NCI-H1048 (cell line): ENCODE measurements around the gene AKAP6.
"Not testable (repeated sequence)": the region's sequence is repeated elsewhere in the genome, so short reads cannot be mapped to it uniquely, and the experiment has no call there.

ENCODE experiments used
- DNase-seq: peaks from one replicate; lab custom pipeline; 2025; lab: John Stamatoyannopoulos, UW

Gene AKAP6

DNA sequence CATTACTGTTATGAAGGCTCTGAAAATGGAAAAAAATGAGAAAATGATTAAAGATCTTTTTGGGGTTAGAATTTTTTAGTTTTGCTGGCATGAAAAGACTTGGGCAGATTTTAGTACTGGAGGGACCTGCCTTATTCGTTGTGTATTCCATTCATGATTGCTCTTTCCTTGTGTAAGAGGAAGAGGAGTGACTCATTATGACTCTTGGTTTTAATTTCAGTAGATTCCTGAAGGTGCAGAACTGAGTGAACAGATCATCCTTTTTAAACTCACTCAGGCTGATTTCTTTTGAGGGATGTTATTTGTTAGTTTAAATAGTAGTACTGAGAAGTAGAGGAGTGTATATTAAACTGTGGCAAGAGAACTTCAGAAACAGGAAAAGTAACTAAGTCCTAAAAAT, 41.6 kb downstream of the AKAP6 start:
- no peak for DNase-seq

DNA sequence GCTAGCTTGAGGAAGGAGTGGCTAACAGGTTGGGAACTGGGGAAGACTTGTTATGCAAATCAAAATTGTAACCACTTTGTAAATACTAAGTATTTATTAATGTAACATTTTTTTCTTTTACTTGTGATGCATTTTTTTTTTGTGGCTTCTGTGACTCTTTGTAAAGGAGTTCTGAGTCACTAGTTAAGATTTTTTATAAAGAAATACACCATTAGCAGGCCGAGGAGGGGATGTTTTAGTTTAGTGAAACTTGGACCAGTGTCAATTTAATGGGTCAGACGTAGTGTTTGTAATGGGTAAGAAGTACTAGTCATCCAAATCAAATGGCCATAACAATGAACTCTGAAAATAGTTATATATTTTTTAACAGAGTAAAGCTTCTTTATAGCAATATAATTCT, 43.1 kb downstream of the AKAP6 start:
- DNase-seq, result no peak

DNA sequence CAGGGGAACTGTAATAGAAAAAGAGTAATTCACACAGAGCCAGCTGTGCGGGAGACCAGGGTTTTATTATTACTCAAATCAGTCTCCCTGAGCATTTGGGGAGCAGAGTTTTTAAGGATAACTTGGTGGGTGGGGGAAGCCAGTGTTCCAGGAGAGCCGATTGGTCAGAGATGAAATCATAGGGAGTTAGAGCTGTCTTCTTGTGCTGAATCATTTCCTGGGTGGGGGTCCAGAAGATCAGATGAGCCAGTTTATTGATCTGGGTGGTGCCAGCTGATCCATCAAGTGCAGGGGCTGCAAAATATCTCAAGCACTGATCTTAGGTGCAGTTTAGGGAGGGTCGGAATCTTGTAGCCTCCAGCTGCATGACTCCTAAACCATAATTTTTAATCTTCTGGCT, 44.1 kb downstream of the AKAP6 start:
- not testable (repeated sequence) for DNase-seq

DNA sequence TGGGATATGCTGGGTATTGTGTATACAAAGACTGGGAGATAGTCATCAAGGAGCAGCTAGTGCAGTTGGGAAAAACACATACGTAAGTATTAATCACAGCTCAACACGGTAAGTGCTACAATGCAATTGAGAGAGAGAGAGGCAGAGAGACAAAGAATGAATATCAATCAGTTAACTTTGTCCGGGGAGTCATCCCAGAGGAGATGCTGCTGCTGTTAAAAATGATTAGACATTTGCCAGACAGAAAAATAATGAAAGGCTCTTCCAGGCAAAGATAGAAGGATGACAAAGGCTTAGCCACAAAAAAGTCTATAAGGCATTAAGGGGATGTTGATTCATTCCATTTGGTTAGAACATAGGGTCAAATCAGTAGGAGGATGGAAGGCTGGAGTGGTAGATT, 45.1 kb downstream of the AKAP6 start:
- no peak for DNase-seq

DNA sequence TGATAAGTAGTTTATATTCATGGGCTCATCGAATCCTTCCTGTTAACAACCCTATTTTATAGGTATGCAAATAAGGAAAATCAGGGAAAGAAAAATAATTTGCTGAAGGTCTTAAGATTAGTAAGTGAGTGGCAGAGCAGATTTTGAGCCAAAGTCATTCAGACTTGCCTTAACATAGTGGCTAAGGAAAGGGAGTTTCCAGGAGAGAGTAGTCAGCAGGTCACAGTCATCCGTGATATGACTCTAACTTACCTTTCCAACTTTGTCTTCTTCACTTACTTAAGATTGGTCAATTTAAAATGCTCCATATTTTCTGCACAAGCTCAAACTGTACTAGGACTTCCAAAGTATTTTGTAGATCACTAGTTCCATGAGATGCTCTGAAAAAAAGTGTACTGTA, 46.6 kb downstream of the AKAP6 start:
- no peak for DNase-seq

DNA sequence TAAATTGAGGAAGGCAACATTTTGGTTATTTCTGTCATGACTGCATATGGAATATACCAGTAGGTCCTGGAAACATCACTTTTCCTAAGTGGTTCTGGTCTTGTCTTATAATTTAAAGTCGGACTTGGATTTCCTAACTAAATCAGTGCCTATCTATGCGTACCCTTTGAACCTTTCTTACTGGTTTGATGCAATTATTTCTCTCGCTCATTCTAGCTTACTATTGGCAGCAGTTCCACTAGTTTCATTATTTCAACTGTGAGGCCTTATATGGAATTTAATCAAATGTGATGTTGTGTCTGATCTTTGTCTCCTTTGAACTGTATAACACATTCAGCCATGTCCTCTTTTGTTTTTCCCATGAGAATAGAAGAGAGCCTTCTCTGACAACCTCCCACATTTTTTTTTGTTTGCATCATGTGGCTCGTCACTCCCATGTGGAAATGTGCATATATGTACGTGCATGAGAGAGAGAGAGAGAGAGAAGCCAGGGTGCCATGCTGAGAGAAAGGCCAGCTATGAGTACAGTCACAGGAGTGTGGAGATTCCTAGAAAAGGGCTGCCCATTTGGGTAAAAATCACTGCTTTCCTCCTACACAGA, 48.0 kb downstream of the AKAP6 start:
- no peak for DNase-seq

DNA sequence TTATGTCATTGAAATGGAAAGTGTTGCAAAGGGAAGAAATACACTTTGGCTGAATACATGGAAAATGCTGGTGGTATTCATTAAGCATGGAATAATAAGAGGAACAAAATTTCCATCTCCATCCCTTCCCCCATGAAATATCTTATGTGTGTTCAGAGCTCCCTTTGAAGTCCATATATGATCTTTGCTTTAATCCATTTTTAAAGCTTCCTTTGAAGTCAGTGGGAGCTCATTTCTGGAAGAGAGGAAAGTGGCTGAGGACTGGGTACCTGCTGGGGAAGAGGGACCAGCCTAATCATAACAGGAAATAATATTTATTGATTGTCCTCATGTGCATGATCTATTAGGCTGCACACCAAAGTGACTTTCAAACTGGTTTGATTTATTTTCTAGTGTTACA, 49.2 kb downstream of the AKAP6 start:
- no peak for DNase-seq

DNA sequence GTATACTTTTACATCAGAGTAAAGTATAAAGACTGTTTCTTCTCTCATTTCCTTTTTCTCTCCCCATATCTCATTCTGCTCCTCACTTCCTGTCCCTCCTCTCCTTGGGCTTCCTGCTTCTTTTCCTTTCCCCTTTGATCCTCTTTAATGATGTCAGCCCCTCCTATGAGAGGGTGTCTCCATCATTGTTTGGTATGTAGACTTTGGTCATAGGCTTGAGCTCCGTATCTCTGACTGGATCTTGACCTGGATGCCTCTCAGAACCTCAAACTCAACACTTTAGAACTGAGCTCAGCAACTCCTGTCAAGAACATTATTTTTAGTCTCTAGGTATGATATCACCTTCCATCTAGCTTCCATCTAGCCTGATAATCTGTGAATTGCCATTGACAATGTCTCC, 50.3 kb downstream of the AKAP6 start:
- no peak for DNase-seq

DNA sequence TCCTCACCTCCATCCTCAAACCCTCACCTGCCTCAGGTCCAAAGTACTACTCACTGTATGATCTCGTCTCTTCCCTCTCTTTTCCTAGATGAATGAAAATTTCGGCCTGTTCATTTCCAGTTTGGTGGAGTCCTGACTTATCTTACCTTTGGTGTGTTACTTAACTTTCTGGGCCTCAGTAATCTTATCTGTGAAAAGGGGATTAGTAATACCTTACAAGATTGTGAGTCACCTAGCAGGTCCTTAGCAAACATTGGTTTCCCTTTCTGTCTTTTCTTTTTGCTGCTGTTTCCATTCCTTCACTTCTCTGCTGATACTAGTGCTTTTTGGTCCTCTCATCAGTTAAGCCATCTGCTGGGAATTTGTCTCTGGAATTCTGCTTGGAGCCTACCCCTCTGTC, 52.8 kb downstream of the AKAP6 start:
- DNase-seq, result no peak

DNA sequence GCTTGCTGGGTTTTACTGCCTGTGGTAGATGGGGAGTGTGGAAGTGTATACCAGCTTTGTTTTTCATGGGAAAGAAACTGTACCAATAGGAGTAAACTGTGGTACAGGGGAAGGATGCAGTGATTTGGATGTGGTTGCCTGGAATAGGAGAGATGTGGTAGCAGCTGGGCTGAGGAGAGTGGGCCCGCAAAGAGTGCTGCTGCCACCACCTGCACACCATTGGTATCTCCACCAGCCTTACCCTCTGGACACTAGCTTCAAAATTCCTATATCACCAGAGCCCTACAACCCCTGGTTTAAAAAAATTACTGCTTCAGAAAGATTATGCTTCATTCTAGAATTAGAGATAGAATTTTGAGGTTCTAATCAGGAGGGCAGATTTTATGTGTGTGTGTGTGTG, 53.6 kb downstream of the AKAP6 start:
- no peak for DNase-seq

DNA sequence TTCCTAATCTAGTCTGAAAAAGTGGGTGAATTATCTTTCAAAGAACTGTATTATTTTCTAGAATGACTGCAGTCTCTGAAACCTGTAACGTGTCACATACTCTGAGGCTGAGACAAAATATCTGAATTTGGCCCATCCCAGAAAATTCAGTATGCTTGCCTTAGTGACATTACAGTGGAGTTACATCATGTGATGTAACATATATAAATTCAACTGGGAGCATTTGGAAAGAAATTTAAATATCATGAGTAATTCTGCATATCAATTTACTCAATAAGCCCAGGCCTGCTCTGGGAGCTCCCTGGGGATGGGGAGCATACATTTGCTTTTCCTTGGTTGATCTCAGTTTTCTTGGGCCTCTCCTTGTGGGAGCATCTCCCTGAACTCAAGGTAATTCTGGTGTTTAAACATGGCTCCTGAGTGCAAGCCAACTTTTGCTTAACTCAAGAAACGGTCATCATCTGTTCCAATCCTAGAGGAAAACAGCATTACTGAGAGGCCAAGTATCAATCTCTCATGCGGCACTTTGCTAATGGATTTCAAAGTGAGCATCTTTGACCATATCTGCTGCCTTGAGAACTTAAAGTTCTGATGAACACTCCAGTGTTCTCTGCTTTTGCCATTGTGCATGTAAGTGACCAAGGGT, 54.4 kb downstream of the AKAP6 start:
- no peak for DNase-seq

DNA sequence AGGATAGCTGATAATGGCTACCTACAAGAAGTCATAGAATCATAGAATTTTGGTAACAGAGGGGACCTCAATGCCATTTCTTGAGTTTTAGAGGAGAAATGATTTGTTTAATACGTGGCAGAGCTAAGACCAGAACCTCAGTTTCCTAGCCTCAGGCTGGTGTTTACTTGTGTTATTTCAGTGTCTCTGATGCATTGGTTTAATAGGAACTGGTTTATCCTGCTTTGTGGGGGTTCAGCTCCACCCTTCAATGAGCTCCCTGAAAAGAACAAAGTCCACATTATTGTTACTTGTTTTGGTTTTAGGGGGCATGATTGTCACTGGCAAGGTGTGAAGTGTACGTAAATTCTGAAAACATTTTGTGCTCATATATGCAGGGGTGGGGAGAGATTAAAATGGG, 55.4 kb downstream of the AKAP6 start:
- no peak for DNase-seq

DNA sequence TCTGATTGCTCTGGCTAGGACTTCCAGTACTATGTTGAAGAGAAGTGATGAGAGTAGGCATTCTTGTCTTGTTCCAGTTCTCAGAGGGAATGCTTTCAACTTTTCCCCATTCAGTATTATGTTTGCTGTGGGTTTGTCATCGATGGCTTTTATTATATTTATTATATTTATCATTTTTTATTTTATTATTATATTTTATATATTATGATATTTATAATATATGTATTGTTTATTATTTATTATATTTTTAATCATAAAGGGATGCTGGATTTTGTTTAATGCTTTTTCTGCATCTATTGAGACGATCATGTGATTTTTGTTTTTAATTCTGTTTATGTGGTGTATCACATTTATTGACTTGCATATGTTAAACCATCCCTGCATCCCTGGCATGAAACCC, 58.2 kb downstream of the AKAP6 start:
- not testable (repeated sequence) for DNase-seq

DNA sequence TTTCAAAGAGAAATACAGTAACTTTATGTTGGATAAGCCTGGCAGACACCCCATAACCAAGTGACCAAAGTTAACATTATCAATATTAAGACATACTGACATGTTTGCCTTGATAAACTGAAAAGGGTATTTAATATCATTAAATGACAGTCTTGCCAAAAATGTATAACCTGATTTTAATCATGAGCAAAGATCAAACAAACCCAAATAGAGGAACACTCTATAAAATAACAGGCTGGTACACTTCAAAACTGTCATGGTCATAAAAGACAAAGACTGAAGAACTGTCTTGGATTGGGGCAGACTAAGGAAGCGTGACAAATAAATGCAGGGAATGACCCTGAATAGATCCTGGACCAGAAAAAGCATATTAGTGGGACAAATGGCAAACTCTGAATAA, 64.0 kb downstream of the AKAP6 start:
- no peak for DNase-seq

DNA sequence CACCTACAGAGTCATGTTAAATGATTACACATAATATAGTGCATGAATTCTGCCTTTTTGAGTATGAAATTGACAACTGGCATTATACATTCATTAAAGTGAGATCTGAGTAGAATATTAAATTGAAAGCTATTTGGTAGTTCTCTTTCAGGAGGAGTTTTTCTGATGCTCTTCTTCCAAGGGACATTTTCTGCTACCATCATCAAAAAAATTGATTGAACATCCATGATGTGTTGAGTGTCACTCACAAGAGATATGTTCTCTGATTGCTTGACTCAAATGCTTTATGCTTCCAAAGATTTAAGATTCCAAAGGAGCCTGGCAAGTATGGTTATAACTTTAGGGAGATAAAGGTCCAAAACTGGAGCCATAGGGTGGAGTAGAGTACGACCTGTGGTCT, 64.9 kb downstream of the AKAP6 start:
- DNase-seq, result no peak

DNA sequence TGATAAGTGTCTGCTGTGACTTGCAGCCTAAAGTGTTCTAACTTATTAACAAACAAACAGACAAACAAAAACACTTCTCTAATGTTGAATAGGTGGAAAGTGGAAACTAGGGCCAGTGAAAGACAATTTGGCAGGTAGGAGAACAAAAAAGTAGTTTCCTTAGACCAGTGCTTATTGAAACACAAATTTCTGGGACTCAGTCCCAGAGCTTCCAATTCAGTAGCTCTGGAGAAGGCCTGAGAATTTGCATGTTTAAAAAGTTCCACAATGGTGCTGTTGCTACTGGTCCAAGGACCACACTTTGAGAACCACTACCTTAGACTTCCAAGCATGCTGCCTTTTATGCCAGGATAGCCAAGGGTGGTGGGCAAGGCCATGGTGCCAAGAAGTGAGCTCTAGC, 67.8 kb downstream of the AKAP6 start:
- DNase-seq, result no peak

DNA sequence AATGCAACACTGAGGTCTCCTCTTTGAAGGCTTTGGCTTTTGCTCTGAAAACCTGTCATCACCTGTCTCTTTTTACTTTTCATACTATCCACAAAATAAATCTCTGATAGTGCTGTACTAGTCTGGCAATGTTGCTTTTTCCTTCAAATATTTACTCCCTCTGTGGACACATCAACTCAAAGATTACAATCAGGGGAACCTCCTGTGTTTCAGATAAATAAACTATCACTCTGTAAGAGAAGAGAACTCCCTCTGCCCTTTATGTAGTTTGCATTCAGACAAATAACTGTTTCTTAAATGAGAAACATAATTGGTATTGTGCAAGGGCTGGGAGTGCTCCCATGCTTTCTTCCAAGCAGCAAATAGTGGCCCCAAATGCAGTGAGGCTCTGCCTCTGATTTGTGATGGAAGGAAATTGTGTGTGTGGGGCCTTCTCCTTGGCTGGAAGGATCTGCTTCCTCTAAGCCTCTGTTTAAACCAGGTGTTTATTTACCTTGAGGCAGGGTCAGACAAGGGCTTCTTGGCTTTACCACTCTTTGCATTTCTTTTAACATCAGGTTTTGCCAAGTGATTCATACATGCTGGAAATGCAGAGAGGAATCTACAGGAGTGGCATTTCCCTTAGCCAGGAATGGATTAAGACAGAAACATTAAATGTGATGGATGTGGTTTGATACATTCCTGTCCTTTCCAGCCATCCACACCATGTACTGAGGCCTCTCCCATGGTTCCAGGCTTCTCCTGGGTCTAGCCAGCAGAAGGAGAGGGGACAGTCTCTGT, 69.0 kb downstream of the AKAP6 start:
- no peak for DNase-seq

DNA sequence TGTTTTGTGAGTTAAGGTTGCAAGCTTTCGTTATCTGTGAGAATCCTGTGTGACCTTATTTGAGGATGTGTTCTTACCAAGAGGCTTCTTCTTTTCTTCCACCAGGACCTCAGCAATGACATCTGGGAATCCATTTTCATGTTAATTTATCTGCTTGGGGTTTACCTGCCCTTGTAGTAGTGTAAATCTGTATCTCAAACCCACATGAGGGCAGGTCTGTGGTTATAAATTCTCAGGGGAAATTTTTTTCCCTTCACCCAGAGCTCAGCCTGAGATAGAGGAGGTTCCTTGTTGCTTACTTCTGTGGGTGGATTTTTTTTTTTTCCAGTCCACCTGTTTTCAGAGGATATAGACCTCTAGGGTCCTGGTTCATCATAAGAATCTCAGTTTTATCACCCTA, 70.8 kb downstream of the AKAP6 start:
- DNase-seq, result no peak

DNA sequence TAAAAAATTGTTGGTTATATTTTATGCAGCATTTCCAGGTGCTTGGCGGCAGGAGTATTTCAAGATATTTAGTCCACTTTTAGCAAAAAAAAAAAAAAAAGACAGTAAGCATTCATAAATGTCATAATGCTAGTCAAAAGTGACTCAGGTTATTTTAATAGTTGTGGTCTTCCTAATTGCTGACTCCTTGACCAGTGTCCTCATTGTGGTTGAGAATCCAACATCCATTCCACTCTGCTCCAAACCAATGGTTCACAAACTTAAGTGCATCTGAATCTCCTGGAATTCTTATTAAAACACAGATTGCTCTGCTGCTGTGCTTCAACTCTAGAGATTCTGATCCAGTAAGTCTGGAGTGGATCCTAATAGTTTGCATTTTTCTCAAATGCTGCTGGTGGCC, 71.4 kb downstream of the AKAP6 start:
- DNase-seq, result no peak

DNA sequence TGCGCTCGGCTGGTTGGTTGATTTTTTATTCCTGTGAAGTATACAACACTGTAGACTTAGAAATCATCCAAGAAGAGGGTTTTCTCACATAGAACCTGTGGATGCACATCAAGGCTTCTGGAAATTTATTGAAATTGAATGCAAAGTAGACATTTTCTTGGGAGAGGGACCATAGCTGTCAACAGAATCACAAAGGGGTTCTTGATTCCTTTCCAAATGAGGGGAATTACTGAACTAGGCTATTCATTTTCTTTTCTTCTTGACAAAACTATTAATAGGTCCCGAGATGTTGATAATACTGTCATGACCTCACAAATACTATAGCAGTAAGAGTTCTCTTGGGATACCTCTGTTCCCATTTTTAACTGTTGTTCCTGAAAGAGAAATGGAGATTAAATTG, 73.9 kb downstream of the AKAP6 start:
- DNase-seq, result no peak

DNA sequence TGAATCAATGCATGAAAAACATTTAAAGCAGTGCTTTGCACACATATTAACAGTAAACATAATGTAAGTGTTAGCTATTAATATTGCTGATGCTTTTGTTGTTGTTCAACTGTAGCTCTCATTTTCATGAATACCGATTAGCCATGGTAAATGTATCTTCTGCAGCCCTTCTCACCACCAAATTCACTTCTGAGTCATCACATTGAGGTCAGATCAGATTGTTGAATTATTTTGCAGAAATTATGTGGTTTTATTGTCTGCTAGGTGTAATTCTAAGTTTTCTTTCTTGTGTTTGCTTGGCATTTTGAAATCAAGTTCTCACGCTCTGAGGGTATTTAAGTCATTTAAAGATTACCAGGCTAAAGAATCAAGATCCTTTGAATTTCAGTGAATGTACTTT, 74.6 kb downstream of the AKAP6 start:
- no peak for DNase-seq

DNA sequence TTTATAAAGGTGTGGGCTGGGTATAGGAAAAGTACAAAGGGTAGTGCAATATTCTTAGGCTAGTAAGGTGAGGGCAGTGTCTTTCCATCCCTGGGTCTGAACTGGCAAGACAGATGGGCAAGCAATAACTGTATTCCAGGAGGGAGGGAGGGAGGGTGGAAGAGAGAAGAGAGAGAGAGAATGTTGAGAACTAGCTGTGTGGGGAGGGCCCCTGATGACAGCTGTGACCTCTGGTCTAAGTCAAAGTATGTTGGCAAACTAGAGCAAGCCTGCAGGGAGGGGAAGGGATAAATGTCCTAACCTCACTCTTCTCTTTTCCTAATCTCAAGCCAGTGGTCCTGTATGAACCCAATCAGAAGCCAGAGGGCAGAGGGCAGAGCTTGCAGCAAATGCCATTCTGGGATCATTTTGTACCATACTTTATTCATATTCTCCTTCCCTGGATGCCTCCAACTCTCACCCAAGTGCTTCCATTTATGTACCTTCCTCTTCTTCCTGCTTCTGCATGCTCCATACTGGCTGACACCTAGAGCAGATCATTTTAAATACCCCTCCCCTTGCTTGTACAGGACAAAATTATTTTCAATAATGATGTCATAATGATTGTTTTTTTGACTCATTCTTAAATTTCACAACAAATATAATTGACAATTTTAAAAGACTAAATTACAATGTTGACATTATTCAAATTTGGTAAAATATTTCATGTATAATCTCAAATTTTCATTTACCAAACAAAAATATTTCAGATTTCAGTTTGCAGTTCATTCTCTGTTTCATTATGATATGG, 75.9 kb downstream of the AKAP6 start:
- no peak for DNase-seq

DNA sequence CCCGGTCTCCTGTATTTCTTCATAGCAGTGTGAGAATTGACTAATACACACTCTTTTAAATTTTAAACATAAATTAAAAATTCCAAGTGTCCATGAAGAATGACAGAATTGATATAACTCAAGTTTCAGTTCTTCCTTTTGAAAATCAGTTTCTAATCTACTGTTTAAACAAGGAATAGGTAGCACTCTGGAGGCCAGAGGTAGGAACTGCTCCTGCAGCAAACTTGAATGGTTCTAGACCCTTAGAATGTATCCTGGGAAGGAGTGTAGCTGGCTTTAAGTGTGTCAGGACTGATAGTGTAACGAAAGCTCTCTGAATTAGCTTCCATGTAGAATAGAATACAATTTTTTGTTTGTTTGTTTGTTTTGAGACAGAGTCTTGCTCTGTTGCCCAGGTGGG, 76.8 kb downstream of the AKAP6 start:
- DNase-seq, result no peak
